DND-41 (cell line): ENCODE data around the gene HECW1.

Source experiments
- ATAC-seq: fragments of 200-7000 bp; cut with Tn5 transposase; 3 replicates; pipeline ENCODE4 v1.9.1; 2021; ENCODE audit warnings: low read depth; ENCODE audit not compliant: insufficient read depth
- DNase-seq: peaks from one replicate; pipeline ENCODE4 v3.0.0-alpha.2; 2020
- H2AFZ ChIP-seq: 2 replicates; pipeline ENCODE4 v1.6.0; 2012; ENCODE audit warnings: low read depth, low read length
- H3K27ac ChIP-seq: 2 replicates; pipeline ENCODE4 v1.5.1; 2012; ENCODE audit warnings: low read length, inconsistent platforms
- H3K27me3 ChIP-seq: fragments of 200-600 bp; sonication (generic); 2 replicates; pipeline ENCODE4 v1.6.0; 2012; ENCODE audit warnings: low read length, mild to moderate bottlenecking, inconsistent platforms; ENCODE audit not compliant: insufficient read depth, poor library complexity
- H3K36me3 ChIP-seq: 2 replicates; pipeline ENCODE4 v1.5.1; 2012; ENCODE audit warnings: low read length, inconsistent platforms; ENCODE audit not compliant: insufficient read depth
- H3K4me1 ChIP-seq: 2 replicates; pipeline ENCODE4 v1.5.1; 2012; ENCODE audit warnings: mild to moderate bottlenecking, low read length; ENCODE audit not compliant: insufficient read depth
- H3K4me2 ChIP-seq: 2 replicates; pipeline ENCODE4 v1.6.0; 2012; ENCODE audit warnings: mild to moderate bottlenecking, moderate library complexity, low read length, inconsistent platforms; ENCODE audit not compliant: insufficient read depth
- H3K4me3 ChIP-seq, 2 experiments: fragments of 200-600 bp in 1 of 2; shearing (Covaris generic) in 1 of 2; 2 replicates each; pipeline ENCODE4 v1.5.1; 2012 to 2016; ENCODE audit warnings: inconsistent platforms in 2 of 2, low read length in 2 of 2, mild to moderate bottlenecking in 2 of 2, low read depth in 1 of 2, moderate library complexity in 1 of 2
- H3K79me2 ChIP-seq: 2 replicates; pipeline ENCODE4 v1.6.0; 2012; ENCODE audit warnings: low read length, inconsistent platforms; ENCODE audit not compliant: insufficient read depth
- H3K9ac ChIP-seq: 2 replicates; pipeline ENCODE4 v1.6.0; 2012; ENCODE audit warnings: low read depth, mild to moderate bottlenecking, inconsistent platforms, low read length, moderate library complexity
- H3K9me3 ChIP-seq: 2 replicates; pipeline ENCODE4 v1.5.1; 2012; ENCODE audit warnings: low read length, moderate library complexity, mild to moderate bottlenecking, inconsistent platforms; ENCODE audit not compliant: insufficient read depth, severe bottlenecking
- H4K20me1 ChIP-seq: 2 replicates; pipeline ENCODE4 v1.6.0; 2012; ENCODE audit warnings: low read length; ENCODE audit not compliant: insufficient read depth
- EZH2 ChIP-seq: IDR thresholded peaks from 3 replicates; pipeline ENCODE4 v1.6.1; 2012; ENCODE audit warnings: borderline replicate concordance, low read depth, mild to moderate bottlenecking, moderate library complexity, low read length, inconsistent platforms; ENCODE audit not compliant: severe bottlenecking
- TF ChIP-seq, protein P1 (sequence below): IDR thresholded peaks from 2 replicates; pipeline ENCODE4 v1.5.1; 2012; ENCODE audit warnings: borderline replicate concordance, low read length, moderate library complexity, mild to moderate bottlenecking; ENCODE audit not compliant: poor library complexity, severe bottlenecking; ENCODE audit errors: extremely low read depth

Gene HECW1

DNA sequence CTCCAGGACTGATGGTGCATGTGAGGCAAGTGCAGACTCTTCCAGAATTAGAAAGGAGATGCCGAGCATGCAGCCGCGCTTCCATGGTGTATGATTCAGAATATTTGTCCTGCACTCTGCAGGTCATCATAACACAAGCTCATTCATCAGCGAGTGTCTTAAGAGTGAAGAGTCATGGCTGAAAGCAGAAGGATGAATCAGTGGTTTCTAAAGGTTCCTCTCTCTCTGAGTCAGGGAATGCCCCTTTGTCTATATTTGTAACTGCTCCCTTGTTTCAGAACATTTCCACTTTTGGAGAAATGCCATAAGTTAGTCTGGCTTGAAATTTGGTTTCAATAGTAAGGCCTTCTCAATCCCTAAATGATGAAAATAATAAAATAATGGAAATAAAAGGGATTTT lies 52.3 kb downstream of the HECW1 start:
- Histone ChIP-seq H3K4me3 (no peak overlapping the region), H3K27ac (no peak overlapping the region), H3K9me3 (no peaks in the 10 kb centered on the region), H3K9ac (no peak overlapping the region), H3K4me2 (no peak overlapping the region), H3K4me1 (no peaks in the 10 kb centered on the region), H3K27me3 (no peaks in the 10 kb centered on the region), H4K20me1 (no peaks in the 10 kb centered on the region), H3K79me2 (no peaks in the 10 kb centered on the region), H3K36me3 (no peaks in the 10 kb centered on the region), H2AFZ (no peak overlapping the region)
- no peak for DNase-seq
- TF ChIP-seq, protein P1, sequence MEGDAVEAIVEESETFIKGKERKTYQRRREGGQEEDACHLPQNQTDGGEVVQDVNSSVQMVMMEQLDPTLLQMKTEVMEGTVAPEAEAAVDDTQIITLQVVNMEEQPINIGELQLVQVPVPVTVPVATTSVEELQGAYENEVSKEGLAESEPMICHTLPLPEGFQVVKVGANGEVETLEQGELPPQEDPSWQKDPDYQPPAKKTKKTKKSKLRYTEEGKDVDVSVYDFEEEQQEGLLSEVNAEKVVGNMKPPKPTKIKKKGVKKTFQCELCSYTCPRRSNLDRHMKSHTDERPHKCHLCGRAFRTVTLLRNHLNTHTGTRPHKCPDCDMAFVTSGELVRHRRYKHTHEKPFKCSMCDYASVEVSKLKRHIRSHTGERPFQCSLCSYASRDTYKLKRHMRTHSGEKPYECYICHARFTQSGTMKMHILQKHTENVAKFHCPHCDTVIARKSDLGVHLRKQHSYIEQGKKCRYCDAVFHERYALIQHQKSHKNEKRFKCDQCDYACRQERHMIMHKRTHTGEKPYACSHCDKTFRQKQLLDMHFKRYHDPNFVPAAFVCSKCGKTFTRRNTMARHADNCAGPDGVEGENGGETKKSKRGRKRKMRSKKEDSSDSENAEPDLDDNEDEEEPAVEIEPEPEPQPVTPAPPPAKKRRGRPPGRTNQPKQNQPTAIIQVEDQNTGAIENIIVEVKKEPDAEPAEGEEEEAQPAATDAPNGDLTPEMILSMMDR: no peak
- no peak for TF ChIP-seq EZH2
- ATAC-seq: no peak

DNA sequence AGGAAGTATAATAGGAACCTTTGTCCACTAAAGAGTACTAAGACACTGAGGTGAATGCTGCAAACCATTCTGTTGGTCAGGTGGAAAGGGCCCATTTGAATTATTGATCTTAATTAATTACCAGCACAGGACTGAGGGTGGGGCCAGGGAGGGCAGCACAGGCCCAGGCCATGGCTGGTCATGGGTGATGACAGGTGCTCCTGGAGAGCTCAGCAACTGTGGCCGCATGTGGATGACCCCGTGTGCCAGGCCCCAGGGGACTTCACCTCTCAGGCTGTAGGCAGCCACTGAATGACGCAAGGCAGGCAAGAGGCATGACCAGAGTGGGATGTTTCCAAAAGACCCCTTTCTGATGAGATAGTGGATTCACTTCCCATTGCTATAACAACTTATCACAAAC lies 54.2 kb downstream of the HECW1 start:
- no peaks in the 10 kb centered on the region for H3K36me3 ChIP-seq
- no peak overlapping the region for H3K4me3 ChIP-seq
- no peaks in the 10 kb centered on the region for H3K4me1 ChIP-seq
- peaks cover 3% of the 10 kb centered on the region for H3K27me3 ChIP-seq
- DNase-seq (no peak), ATAC-seq (no peak)
- H3K4me2 ChIP-seq: no peak overlapping the region
- no peaks in the 10 kb centered on the region for H4K20me1 ChIP-seq
- H2AFZ ChIP-seq: no peak overlapping the region
- H3K79me2 ChIP-seq: no peaks in the 10 kb centered on the region
- H3K9me3 ChIP-seq: no peaks in the 10 kb centered on the region
- H3K9ac ChIP-seq: no peak overlapping the region
- no peak overlapping the region for H3K27ac ChIP-seq
- TF ChIP-seq, protein P1: no peak
- TF ChIP-seq EZH2: no peak

DNA sequence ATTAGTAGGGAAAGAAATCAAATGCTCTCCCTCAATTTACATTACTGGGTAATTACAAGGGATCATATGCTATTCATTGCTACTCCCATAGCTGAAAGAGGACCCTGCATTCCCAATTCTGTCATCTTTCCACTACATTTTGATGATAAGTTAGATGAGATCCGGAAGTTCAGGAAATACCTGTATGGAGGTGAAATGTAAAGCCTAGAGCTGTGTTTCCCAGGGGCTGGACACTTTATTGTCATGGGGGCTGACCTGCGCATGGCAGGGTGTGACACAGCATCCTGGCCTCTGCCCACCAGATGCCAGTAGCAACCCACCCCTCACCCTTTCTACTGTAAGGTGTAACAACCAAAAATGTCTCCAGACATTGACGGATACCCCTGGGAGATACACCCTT lies 56.6 kb downstream of the HECW1 start:
- no peaks in the 10 kb centered on the region for H3K9me3 ChIP-seq
- DNase-seq (no peak), ATAC-seq (no peak)
- H3K4me1 ChIP-seq: no peaks in the 10 kb centered on the region
- TF ChIP-seq EZH2: no peak
- TF ChIP-seq, protein P1: no peak
- H3K9ac ChIP-seq: no peak overlapping the region
- no peaks in the 10 kb centered on the region for H4K20me1 ChIP-seq
- H3K79me2 ChIP-seq: no peaks in the 10 kb centered on the region
- H2AFZ ChIP-seq: no peak overlapping the region
- H3K27ac ChIP-seq: no peak overlapping the region
- peaks cover 15% of the 10 kb centered on the region for H3K27me3 ChIP-seq
- H3K4me3 ChIP-seq: no peak overlapping the region
- H3K36me3 ChIP-seq: no peaks in the 10 kb centered on the region
- H3K4me2 ChIP-seq: no peak overlapping the region

DNA sequence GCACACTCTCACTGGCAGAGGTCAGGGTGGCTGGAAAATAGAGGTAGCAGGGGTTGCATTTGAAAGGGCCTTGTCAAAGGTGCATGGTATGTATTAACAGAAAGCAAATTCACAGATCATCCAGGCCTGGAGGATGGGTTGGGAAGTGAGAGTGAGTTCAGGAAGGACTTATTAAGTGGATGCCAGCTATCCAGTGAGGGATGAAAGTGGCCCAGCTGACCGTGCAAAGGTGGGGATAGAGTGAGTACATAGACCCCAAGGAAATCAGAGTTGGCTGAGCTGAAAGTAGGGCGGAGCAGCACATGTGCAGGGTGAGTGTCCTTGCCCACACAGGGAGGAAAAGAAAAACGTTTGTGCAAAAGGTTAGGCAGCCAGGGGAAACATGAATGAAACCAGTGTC lies 58.1 kb downstream of the HECW1 start:
- H3K27ac ChIP-seq: no peak overlapping the region
- no peaks in the 10 kb centered on the region for H3K79me2 ChIP-seq
- TF ChIP-seq EZH2: no peak
- TF ChIP-seq, protein P1: no peak
- H3K9ac ChIP-seq: no peak overlapping the region
- H4K20me1 ChIP-seq: no peaks in the 10 kb centered on the region
- no peaks in the 10 kb centered on the region for H3K9me3 ChIP-seq
- H3K4me1 ChIP-seq: no peaks in the 10 kb centered on the region
- H3K27me3 ChIP-seq: peaks cover 19% of the 10 kb centered on the region
- no peak overlapping the region for H2AFZ ChIP-seq
- H3K4me3 ChIP-seq: no peak overlapping the region
- ATAC-seq (no peak), DNase-seq (no peak)
- no peak overlapping the region for H3K4me2 ChIP-seq
- no peaks in the 10 kb centered on the region for H3K36me3 ChIP-seq
